IPS DF 6.9 (cell line): ENCODE measurements around the gene CHADL.
A peak's percentile ranks its signal among the peaks of the same experiment; 100 is the strongest.

ENCODE experiments used
- DNase-seq: peaks from one replicate; pipeline ENCODE4 v3.0.0-alpha.2; 2013; ENCODE audit warnings: low read depth, low spot score
- H3K27ac ChIP-seq: one replicate; pipeline ENCODE4 v1.5.1; 2013; ENCODE audit warnings: low read length, control low read depth
- H3K27me3 ChIP-seq: 2 replicates; pipeline ENCODE4 v1.6.1; 2013; ENCODE audit warnings: mild to moderate bottlenecking, low read length; ENCODE audit not compliant: control insufficient read depth, insufficient read depth
- H3K36me3 ChIP-seq: 2 replicates; pipeline ENCODE4 v1.6.1; 2013; ENCODE audit warnings: low read length; ENCODE audit not compliant: control insufficient read depth, insufficient read depth
- H3K4me1 ChIP-seq: 2 replicates; pipeline ENCODE4 v1.6.1; 2013; ENCODE audit warnings: low read length; ENCODE audit not compliant: control insufficient read depth, insufficient read depth
- H3K4me3 ChIP-seq: 2 replicates; pipeline ENCODE4 v1.5.1; 2013; ENCODE audit warnings: mild to moderate bottlenecking, low read length
- H3K9me3 ChIP-seq: 2 replicates; pipeline ENCODE4 v1.6.1; 2013; ENCODE audit warnings: low read length, inconsistent platforms; ENCODE audit not compliant: control insufficient read depth, insufficient read depth
- WGBS: extraction: QIAGEN DNeasy Blood & Tissue Kit; methylation state at CpG from one replicate; pipeline ENCODE4 v1.1.7; 2013; ENCODE audit warnings: mixed read lengths, missing lambda C conversion rate; ENCODE audit not compliant: insufficient read length, insufficient coverage; 5-methylcytosine and 5-hydroxymethylcytosine counted together

CHADL gene

GRCh38 chr22:41240377-41241132, at the start of gene CHADL:
TSS of gene CHADL (minus strand) at chr22:41240931. CDS start at chr22:41240881, 50 bp downstream.
- H3K4me1 ChIP-seq, result peaks cover 8% of the 10 kb centered on the region
- H3K27me3 ChIP-seq, result no peaks in the 10 kb centered on the region
- no CpG with 5 or more reads among the region's 24 CpGs for WGBS
- H3K27ac ChIP-seq, result no peak within 1 kb of the TSS
- H3K4me3 ChIP-seq, result no peak within 1 kb of the TSS
- peaks cover 5% of the 10 kb centered on the region for H3K36me3 ChIP-seq
- no peaks in the 10 kb centered on the region for H3K9me3 ChIP-seq
- DNase-seq, result no peak

GRCh38 chr22:41289671-41290070, 48.9 kb upstream of the CHADL start:
- Histone ChIP-seq H3K27ac (no peak overlapping the region), H3K4me3 (no peak overlapping the region), H3K27me3 (no peaks in the 10 kb centered on the region), H3K9me3 (no peaks in the 10 kb centered on the region), H3K4me1 (peaks cover 5% of the 10 kb centered on the region; the same call in 1 of the 2 replicates), H3K36me3 (no peaks in the 10 kb centered on the region)
- no CpG with 5 or more reads among the region's 1 CpG for WGBS
- no peak for DNase-seq

- Histone ChIP-seq H3K27ac (no peak overlapping the region), H3K4me3 (no peak overlapping the region), H3K9me3 (no peaks in the 10 kb centered on the region), H3K36me3 (peaks cover 1% of the 10 kb centered on the region; the same call in 1 of the 2 replicates), H3K4me1 (peaks cover 5% of the 10 kb centered on the region; the same call in 1 of the 2 replicates), H3K27me3 (no peaks in the 10 kb centered on the region)
- DNase-seq, result no peak
- WGBS, result no CpG with 5 or more reads among the region's 9 CpGs
Measured at GRCh38 chr22:41288245-41288946, 47.7 kb upstream of the CHADL start.

- no peak overlapping the region; the same call in 1 of the 2 replicates for H3K4me3 ChIP-seq
- H3K27ac ChIP-seq, result no peak overlapping the region
- H3K27me3 ChIP-seq, result no peaks in the 10 kb centered on the region
- no peaks in the 10 kb centered on the region for H3K9me3 ChIP-seq
- no peak for DNase-seq
- peaks cover 5% of the 10 kb centered on the region; the same call in 1 of the 2 replicates for H3K4me1 ChIP-seq
- H3K36me3 ChIP-seq, result peaks cover 3% of the 10 kb centered on the region; the same call in 1 of the 2 replicates
- no CpG with 5 or more reads among the region's 15 CpGs for WGBS
Measured at GRCh38 chr22:41286639-41287091, 45.9 kb upstream of the CHADL start.

- WGBS, result no CpG with 5 or more reads among the region's 77 CpGs
- Histone ChIP-seq H3K27ac (no peak within 1 kb of the TSS), H3K4me1 (peaks cover 5% of the 10 kb centered on the region; the same call in 1 of the 2 replicates)
Measured at GRCh38 chr22:41285820-41286638, 45.3 kb upstream of the CHADL start, which contains the start of gene RANGAP1. TSS of gene RANGAP1 (minus strand) at chr22:41286187. CDS start at chr22:41281044, 5,143 bp downstream.

GRCh38 chr22:41285441-41285819, 44.7 kb upstream of the CHADL start:
- no peaks in the 10 kb centered on the region for H3K9me3 ChIP-seq
- no CpG with 5 or more reads among the region's 30 CpGs for WGBS

More at GRCh38 chr22:41285820-41286638, 45.3 kb upstream of the CHADL start, which contains the start of gene RANGAP1:
- peak within 1 kb of the TSS; percentile 78 for H3K4me3 ChIP-seq
- H3K27me3 ChIP-seq, result no peaks in the 10 kb centered on the region
- peaks cover 6% of the 10 kb centered on the region; the same call in 1 of the 2 replicates for H3K36me3 ChIP-seq
- DNase-seq, result peak; percentile 99
- no peaks in the 10 kb centered on the region for H3K9me3 ChIP-seq

GRCh38 chr22:41284465-41284864, 43.7 kb upstream of the CHADL start:
- Histone ChIP-seq H3K4me1 (no peaks in the 10 kb centered on the region), H3K9me3 (no peaks in the 10 kb centered on the region), H3K27ac (no peak overlapping the region), H3K36me3 (peaks cover 17% of the 10 kb centered on the region; the same call in 1 of the 2 replicates), H3K4me3 (no peak overlapping the region), H3K27me3 (no peaks in the 10 kb centered on the region)
- WGBS, result no CpG with 5 or more reads among the region's 10 CpGs
- no peak for DNase-seq

More at GRCh38 chr22:41285441-41285819, 44.7 kb upstream of the CHADL start:
- Histone ChIP-seq H3K27me3 (no peaks in the 10 kb centered on the region), H3K4me1 (peaks cover 3% of the 10 kb centered on the region; the same call in 1 of the 2 replicates), H3K36me3 (peaks cover 10% of the 10 kb centered on the region; the same call in 1 of the 2 replicates), H3K27ac (no peak overlapping the region), H3K4me3 (peak overlapping the region; percentile 78)
- no peak for DNase-seq

GRCh38 chr22:41280854-41281253, 40.1 kb upstream of the CHADL start:
- H3K27me3 ChIP-seq, result no peaks in the 10 kb centered on the region
- no peaks in the 10 kb centered on the region for H3K4me1 ChIP-seq
- no CpG with 5 or more reads among the region's 2 CpGs for WGBS
- H3K27ac ChIP-seq, result no peak overlapping the region
- H3K4me3 ChIP-seq, result no peak overlapping the region
- H3K9me3 ChIP-seq, result no peaks in the 10 kb centered on the region
- no peak for DNase-seq
- peaks cover 27% of the 10 kb centered on the region; the same call in 1 of the 2 replicates for H3K36me3 ChIP-seq

- no CpG with 5 or more reads among the region's 3 CpGs for WGBS
- H3K36me3 ChIP-seq, result peaks cover 27% of the 10 kb centered on the region; the same call in 1 of the 2 replicates
- no peak for DNase-seq
Measured at GRCh38 chr22:41280065-41280464, 39.3 kb upstream of the CHADL start.

More at GRCh38 chr22:41280065-41280464, 39.3 kb upstream of the CHADL start:
- no peaks in the 10 kb centered on the region for H3K9me3 ChIP-seq
- H3K27ac ChIP-seq, result no peak overlapping the region
- no peaks in the 10 kb centered on the region for H3K27me3 ChIP-seq
- no peak overlapping the region for H3K4me3 ChIP-seq
- H3K4me1 ChIP-seq, result no peaks in the 10 kb centered on the region
